NCI-H146 treated with DMSO at 0.1 percent for 48 hours (cell line): ENCODE results near the gene SLX4IP.

ENCODE experiments used
- DNase-seq: peaks from one replicate; lab custom pipeline; 2025; ENCODE audit not compliant: unreplicated experiment; lab: John Stamatoyannopoulos, UW

SLX4IP gene

GRCh38 chr20:10519361-10520046, 84.4 kb downstream of the SLX4IP start:
- no peak for DNase-seq

- no peak for DNase-seq
Measured at GRCh38 chr20:10520528-10520927, 85.4 kb downstream of the SLX4IP start.

- DNase-seq = peak; percentile 82
Measured at GRCh38 chr20:10521068-10521831, 86.1 kb downstream of the SLX4IP start.

GRCh38 chr20:10521836-10522235, 86.7 kb downstream of the SLX4IP start:
- no peak for DNase-seq

GRCh38 chr20:10522328-10522727, 87.2 kb downstream of the SLX4IP start:
- DNase-seq = peak; percentile 48

GRCh38 chr20:10523443-10523842, 88.3 kb downstream of the SLX4IP start:
- DNase-seq = peak; percentile 76

GRCh38 chr20:10524034-10524476, 89.0 kb downstream of the SLX4IP start:
- peak; percentile 93 for DNase-seq

GRCh38 chr20:10524643-10525042, 89.5 kb downstream of the SLX4IP start:
- DNase-seq = peak; percentile 70

- DNase-seq = peak; percentile 54
Measured at GRCh38 chr20:10527781-10528180, 92.7 kb downstream of the SLX4IP start.

- DNase-seq = no peak
Measured at GRCh38 chr20:10530883-10531282, 95.8 kb downstream of the SLX4IP start.

GRCh38 chr20:10531848-10532247, 96.7 kb downstream of the SLX4IP start:
- no peak for DNase-seq

- DNase-seq = no peak
Measured at GRCh38 chr20:10532361-10532760, 97.3 kb downstream of the SLX4IP start.

- peak; percentile 63 for DNase-seq
Measured at GRCh38 chr20:10536531-10536930, 101.4 kb downstream of the SLX4IP start.

- no peak for DNase-seq
Measured at GRCh38 chr20:10537850-10538480, 102.9 kb downstream of the SLX4IP start.

GRCh38 chr20:10538768-10539167, 103.7 kb downstream of the SLX4IP start:
- no peak for DNase-seq

GRCh38 chr20:10539818-10540553, 104.9 kb downstream of the SLX4IP start:
- no peak for DNase-seq

- no peak for DNase-seq
Measured at GRCh38 chr20:10540636-10541493, 105.8 kb downstream of the SLX4IP start.

- DNase-seq = peak; percentile 98
Measured at GRCh38 chr20:10541668-10542411, 106.7 kb downstream of the SLX4IP start.

- no peak for DNase-seq
Measured at GRCh38 chr20:10542442-10542841, 107.3 kb downstream of the SLX4IP start.

- DNase-seq = no peak
Measured at GRCh38 chr20:10543480-10543879, 108.4 kb downstream of the SLX4IP start.
